Measurements from ENCODE around the gene SH3RF2. TPM values are rescaled to one million over a fixed set of nuclear protein-coding genes. Genes with fewer than 3 reads are reported as not detected.

Gene SH3RF2
- total and polyA plus RNA-seq, 10 of the 15 experiments (the other 5 are each of a cell fraction or from before 2014, with no cell fraction given) = 0.15 TPM; not detected in 9

- no peaks in the 10 kb centered on the region for H3K79me2 ChIP-seq (ENCODE audit: control insufficient read depth, insufficient read depth, low read length)
- DNase-seq (ENCODE audit: low read depth, low spot score) = no peak
- ChIA-PET POLR2A (no interaction called here), CTCF (no interaction called here), RAD21 (ENCODE audit: unreplicated experiment) (no interaction called here), SMC1A (ENCODE audit: uncharacterized antibody, unreplicated experiment) (interaction anchor here (1.2 kb wide), 1 partner anchor 9 kb away, joined by 4 read pairs; no protein-coding TSS in a partner anchor)
- no peaks in the 10 kb centered on the region for H3K27me3 ChIP-seq (replicated peaks in 1 of 2; ENCODE audit: control insufficient read depth in 2 of 2, insufficient read depth in 2 of 2, low read length in 1 of 2)
- 74% methylated on average over 5 of the region's 5 CpGs for WGBS (ENCODE audit: insufficient coverage, insufficient replicate concordance, low lambda C conversion rate, missing lambda C conversion rate)
- no peak overlapping the region for H3K4me3 ChIP-seq
- H2AFZ ChIP-seq (ENCODE audit: control insufficient read depth, low read depth, low read length) = no peak overlapping the region
- no peak overlapping the region for H3K4me2 ChIP-seq (ENCODE audit: control insufficient read depth, insufficient read depth)
- BruUV-seq (replicated peaks) = no TSS peak
- no peaks in the 10 kb centered on the region for H4K20me1 ChIP-seq (ENCODE audit: control insufficient read depth, insufficient read depth)
- no peak for FAIRE-seq
- H3K27ac ChIP-seq (ENCODE audit: control insufficient read depth, insufficient read depth) = no peak overlapping the region
- in situ Hi-C loops (cut with MboI) (no loop called here), intact Hi-C loops (cut with micrococcal nuclease; ENCODE audit: unreplicated experiment) (no loop called here)
- no peaks in the 10 kb centered on the region for H3K9me3 ChIP-seq (replicated peaks; ENCODE audit: control insufficient read depth, insufficient read depth, low read length)
- no peaks in the 10 kb centered on the region for H3K36me3 ChIP-seq (ENCODE audit: control insufficient read depth in 2 of 2, insufficient read depth in 2 of 2, low read length in 1 of 2)
- H3K4me1 ChIP-seq (ENCODE audit: control insufficient read depth, insufficient read depth, low read length) = no peaks in the 10 kb centered on the region
- no peak overlapping the region for H3K9ac ChIP-seq (ENCODE audit: control insufficient read depth, insufficient read depth, low read length)
- ATAC-seq = no peak
- TF ChIP-seq, protein P1, sequence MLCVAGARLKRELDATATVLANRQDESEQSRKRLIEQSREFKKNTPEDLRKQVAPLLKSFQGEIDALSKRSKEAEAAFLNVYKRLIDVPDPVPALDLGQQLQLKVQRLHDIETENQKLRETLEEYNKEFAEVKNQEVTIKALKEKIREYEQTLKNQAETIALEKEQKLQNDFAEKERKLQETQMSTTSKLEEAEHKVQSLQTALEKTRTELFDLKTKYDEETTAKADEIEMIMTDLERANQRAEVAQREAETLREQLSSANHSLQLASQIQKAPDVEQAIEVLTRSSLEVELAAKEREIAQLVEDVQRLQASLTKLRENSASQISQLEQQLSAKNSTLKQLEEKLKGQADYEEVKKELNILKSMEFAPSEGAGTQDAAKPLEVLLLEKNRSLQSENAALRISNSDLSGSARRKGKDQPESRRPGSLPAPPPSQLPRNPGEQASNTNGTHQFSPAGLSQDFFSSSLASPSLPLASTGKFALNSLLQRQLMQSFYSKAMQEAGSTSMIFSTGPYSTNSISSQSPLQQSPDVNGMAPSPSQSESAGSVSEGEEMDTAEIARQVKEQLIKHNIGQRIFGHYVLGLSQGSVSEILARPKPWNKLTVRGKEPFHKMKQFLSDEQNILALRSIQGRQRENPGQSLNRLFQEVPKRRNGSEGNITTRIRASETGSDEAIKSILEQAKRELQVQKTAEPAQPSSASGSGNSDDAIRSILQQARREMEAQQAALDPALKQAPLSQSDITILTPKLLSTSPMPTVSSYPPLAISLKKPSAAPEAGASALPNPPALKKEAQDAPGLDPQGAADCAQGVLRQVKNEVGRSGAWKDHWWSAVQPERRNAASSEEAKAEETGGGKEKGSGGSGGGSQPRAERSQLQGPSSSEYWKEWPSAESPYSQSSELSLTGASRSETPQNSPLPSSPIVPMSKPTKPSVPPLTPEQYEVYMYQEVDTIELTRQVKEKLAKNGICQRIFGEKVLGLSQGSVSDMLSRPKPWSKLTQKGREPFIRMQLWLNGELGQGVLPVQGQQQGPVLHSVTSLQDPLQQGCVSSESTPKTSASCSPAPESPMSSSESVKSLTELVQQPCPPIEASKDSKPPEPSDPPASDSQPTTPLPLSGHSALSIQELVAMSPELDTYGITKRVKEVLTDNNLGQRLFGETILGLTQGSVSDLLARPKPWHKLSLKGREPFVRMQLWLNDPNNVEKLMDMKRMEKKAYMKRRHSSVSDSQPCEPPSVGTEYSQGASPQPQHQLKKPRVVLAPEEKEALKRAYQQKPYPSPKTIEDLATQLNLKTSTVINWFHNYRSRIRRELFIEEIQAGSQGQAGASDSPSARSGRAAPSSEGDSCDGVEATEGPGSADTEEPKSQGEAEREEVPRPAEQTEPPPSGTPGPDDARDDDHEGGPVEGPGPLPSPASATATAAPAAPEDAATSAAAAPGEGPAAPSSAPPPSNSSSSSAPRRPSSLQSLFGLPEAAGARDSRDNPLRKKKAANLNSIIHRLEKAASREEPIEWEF (IDR thresholded peaks at IDR 0.05; ENCODE audit: insufficient replicate concordance, low read depth, low read length) = no peak
- no peak for TF ChIP-seq MXI1 (IDR thresholded peaks at IDR 0.05; ENCODE audit: low read depth, low read length)
- TF ChIP-seq, protein P2, sequence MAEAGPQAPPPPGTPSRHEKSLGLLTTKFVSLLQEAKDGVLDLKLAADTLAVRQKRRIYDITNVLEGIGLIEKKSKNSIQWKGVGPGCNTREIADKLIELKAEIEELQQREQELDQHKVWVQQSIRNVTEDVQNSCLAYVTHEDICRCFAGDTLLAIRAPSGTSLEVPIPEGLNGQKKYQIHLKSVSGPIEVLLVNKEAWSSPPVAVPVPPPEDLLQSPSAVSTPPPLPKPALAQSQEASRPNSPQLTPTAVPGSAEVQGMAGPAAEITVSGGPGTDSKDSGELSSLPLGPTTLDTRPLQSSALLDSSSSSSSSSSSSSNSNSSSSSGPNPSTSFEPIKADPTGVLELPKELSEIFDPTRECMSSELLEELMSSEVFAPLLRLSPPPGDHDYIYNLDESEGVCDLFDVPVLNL (IDR thresholded peaks at IDR 0.05; ENCODE audit: low read depth, low read length) = no peak
- TF ChIP-seq CTCF (IDR thresholded peaks at IDR 0.05 in 2 of 3, conservative IDR thresholded peaks at IDR 0.05 in 1 of 3; ENCODE audit: control insufficient read depth in 2 of 3, extremely low read depth in 1 of 3, insufficient read depth in 1 of 3, low read depth in 3 of 3, low read length in 3 of 3) = no peak
- no peak for TF ChIP-seq SIX5 (IDR thresholded peaks at IDR 0.05; ENCODE audit: low read depth, low read length, severe bottlenecking)
- TF ChIP-seq CHD1 (IDR thresholded peaks at IDR 0.05; ENCODE audit: low read depth, low read length) = no peak
- no peak for TF ChIP-seq KAT2A (conservative IDR thresholded peaks at IDR 0.05; ENCODE audit: control insufficient read depth, low read depth, low read length)
- no peak for TF ChIP-seq ZBTB40 (IDR thresholded peaks at IDR 0.05; ENCODE audit: borderline replicate concordance)
These were observed 82.4 kb downstream of the SH3RF2 start for GRCh38 chr5:146018514-146019375.

All from GM12878 (cell line).